Activated naive CD4-positive, alpha-beta T cell treated with anti-CD3 and anti-CD28 coated beads, Interleukin-2, amount 10 ng/mL, durations not matched to agents 7 days and 5 days (primary cell): Measurements from ENCODE around the gene SHISA9.

Experiments used
- CTCF ChIA-PET: fragments of 350-600 bp; sonication (Branson Sonifier 250); formaldehyde crosslinking; loops from one replicate; lab custom pipeline; 2021; ENCODE audit warnings: antibody characterized with exemption; lab: Charles Lee
- DNase-seq: peaks from one replicate; pipeline ENCODE4 v3.0.0-alpha.2; 2020
- H3K27ac Mint-ChIP-seq: one replicate; pipeline ENCODE4 v1.8.0; 2021; ENCODE audit warnings: mild to moderate bottlenecking, moderate library complexity, mixed read lengths
- H3K27me3 Mint-ChIP-seq: one replicate; pipeline ENCODE4 v1.8.0; 2021; ENCODE audit warnings: mild to moderate bottlenecking, mixed read lengths
- H3K36me3 Mint-ChIP-seq: one replicate; pipeline ENCODE4 v1.8.0; 2021; ENCODE audit warnings: mixed read lengths
- H3K4me1 Mint-ChIP-seq: one replicate; pipeline ENCODE4 v1.8.0; 2021; ENCODE audit warnings: mixed read lengths
- H3K4me3 Mint-ChIP-seq: one replicate; pipeline ENCODE4 v1.8.0; 2021; ENCODE audit warnings: mild to moderate bottlenecking, moderate library complexity, mixed read lengths
- H3K9me3 Mint-ChIP-seq: one replicate; pipeline ENCODE4 v1.8.0; 2021; ENCODE audit warnings: mixed read lengths

SHISA9 gene

GRCh38 chr16:12881182-12881581, 20.2 kb upstream of the SHISA9 start:
- no peak overlapping the region for H3K27ac Mint-ChIP-seq
- no peaks in the 10 kb centered on the region for H3K9me3 Mint-ChIP-seq
- peaks cover 10% of the 10 kb centered on the region for H3K27me3 Mint-ChIP-seq
- CTCF ChIA-PET = no interaction called here
- no peaks in the 10 kb centered on the region for H3K36me3 Mint-ChIP-seq
- no peaks in the 10 kb centered on the region for H3K4me1 Mint-ChIP-seq
- no peak for DNase-seq
- no peak overlapping the region for H3K4me3 Mint-ChIP-seq

DNA sequence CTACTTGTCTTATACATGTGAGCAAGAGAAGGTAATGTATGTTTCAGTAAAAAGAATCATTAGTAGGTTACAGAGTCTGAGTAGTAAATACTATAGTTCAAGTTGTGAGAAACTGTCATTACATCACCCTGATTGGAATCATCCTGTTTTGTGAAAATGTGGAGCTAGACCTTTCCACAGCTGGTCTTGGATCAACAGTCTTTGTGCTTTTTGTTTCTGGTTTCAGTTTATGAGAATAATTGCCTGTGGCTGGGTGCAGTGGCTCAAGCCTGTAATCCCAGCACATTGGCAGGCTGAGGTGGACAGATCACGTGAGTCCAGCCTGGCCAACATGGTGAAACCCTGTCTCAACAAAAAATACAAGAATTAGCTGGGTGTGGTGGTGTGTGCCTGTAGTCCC, 19.7 kb upstream of the SHISA9 start:
- CTCF ChIA-PET = no interaction called here

GRCh38 chr16:12885742-12886141, 15.7 kb upstream of the SHISA9 start:
- Mint-ChIP-seq H3K4me1 (no peaks in the 10 kb centered on the region), H3K9me3 (no peaks in the 10 kb centered on the region), H3K36me3 (no peaks in the 10 kb centered on the region), H3K4me3 (no peak overlapping the region), H3K27me3 (peaks cover 17% of the 10 kb centered on the region), H3K27ac (no peak overlapping the region)
- CTCF ChIA-PET = interaction anchor here (0.8 kb wide), 1 partner anchor 10 kb away, joined by 3 read pairs; no protein-coding TSS in a partner anchor
- DNase-seq = no peak

More for the DNA sequence above, 19.7 kb upstream of the SHISA9 start:
- H3K4me3 Mint-ChIP-seq = no peak overlapping the region
- H3K4me1 Mint-ChIP-seq = no peaks in the 10 kb centered on the region
- H3K27ac Mint-ChIP-seq = no peak overlapping the region
- H3K9me3 Mint-ChIP-seq = no peaks in the 10 kb centered on the region
- peaks cover 10% of the 10 kb centered on the region for H3K27me3 Mint-ChIP-seq
- DNase-seq = no peak
- H3K36me3 Mint-ChIP-seq = no peaks in the 10 kb centered on the region

- H3K27ac Mint-ChIP-seq = no peak overlapping the region
Measured at GRCh38 chr16:12891836-12892235, 9.6 kb upstream of the SHISA9 start.

GRCh38 chr16:12893050-12893750, 8.2 kb upstream of the SHISA9 start:
- no peak for DNase-seq
- H3K27me3 Mint-ChIP-seq = peaks cover 27% of the 10 kb centered on the region
- CTCF ChIA-PET = no interaction called here
- no peaks in the 10 kb centered on the region for H3K9me3 Mint-ChIP-seq
- H3K4me3 Mint-ChIP-seq = no peak overlapping the region
- H3K36me3 Mint-ChIP-seq = no peaks in the 10 kb centered on the region
- H3K27ac Mint-ChIP-seq = no peak overlapping the region
- no peaks in the 10 kb centered on the region for H3K4me1 Mint-ChIP-seq

More at GRCh38 chr16:12891836-12892235, 9.6 kb upstream of the SHISA9 start:
- H3K4me3 Mint-ChIP-seq = no peak overlapping the region
- H3K4me1 Mint-ChIP-seq = no peaks in the 10 kb centered on the region
- H3K9me3 Mint-ChIP-seq = no peaks in the 10 kb centered on the region
- DNase-seq = no peak
- peaks cover 25% of the 10 kb centered on the region for H3K27me3 Mint-ChIP-seq
- CTCF ChIA-PET = interaction anchor here (0.5 kb wide), 1 partner anchor 158 kb away, joined by 4 read pairs; no protein-coding TSS in a partner anchor
- no peaks in the 10 kb centered on the region for H3K36me3 Mint-ChIP-seq

- H3K36me3 Mint-ChIP-seq = no peaks in the 10 kb centered on the region
- no peak for DNase-seq
- CTCF ChIA-PET = no interaction called here
- no peaks in the 10 kb centered on the region for H3K9me3 Mint-ChIP-seq
- no peak overlapping the region for H3K27ac Mint-ChIP-seq
- H3K4me1 Mint-ChIP-seq = no peaks in the 10 kb centered on the region
- H3K27me3 Mint-ChIP-seq = peaks cover 60% of the 10 kb centered on the region
- H3K4me3 Mint-ChIP-seq = no peak overlapping the region
Measured at GRCh38 chr16:12896562-12896961, 4.8 kb upstream of the SHISA9 start.

DNA sequence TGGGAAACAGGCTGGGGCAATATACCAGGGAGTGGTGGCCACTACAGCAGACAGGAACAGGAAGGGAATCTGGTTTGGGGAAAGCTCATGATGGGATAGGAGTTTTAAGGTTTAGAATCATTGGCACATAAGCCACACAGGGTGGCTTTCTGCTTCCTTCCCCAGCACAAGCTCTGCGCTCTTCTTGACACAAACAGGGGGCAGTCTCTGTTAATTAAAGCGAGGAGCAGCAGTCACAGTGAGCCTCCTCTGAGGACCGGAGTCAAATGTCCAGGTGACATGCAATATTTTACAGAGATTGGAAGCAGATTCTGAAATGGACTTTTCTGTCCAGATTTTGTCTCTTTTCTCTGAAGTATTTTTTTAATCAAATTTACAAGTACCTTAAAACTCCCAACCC, 2.8 kb upstream of the SHISA9 start:
- no peak for DNase-seq
- CTCF ChIA-PET = interaction anchor here (0.7 to 1.5 kb wide), 3 partner anchors 9 to 803 kb away, joined by 3 to 4 read pairs (median 3); no protein-coding TSS in a partner anchor
- Mint-ChIP-seq H3K36me3 (no peaks in the 10 kb centered on the region), H3K4me1 (peaks cover 3% of the 10 kb centered on the region), H3K4me3 (no peak overlapping the region), H3K27me3 (peaks cover 66% of the 10 kb centered on the region), H3K9me3 (no peaks in the 10 kb centered on the region), H3K27ac (no peak overlapping the region)

GRCh38 chr16:12899529-12900143, 1.8 kb upstream of the SHISA9 start:
- Mint-ChIP-seq H3K4me3 (no peak overlapping the region), H3K4me1 (peaks cover 3% of the 10 kb centered on the region), H3K36me3 (no peaks in the 10 kb centered on the region), H3K27me3 (peaks cover 72% of the 10 kb centered on the region), H3K9me3 (no peaks in the 10 kb centered on the region), H3K27ac (no peak overlapping the region)
- DNase-seq = no peak
- CTCF ChIA-PET = interaction anchor here (0.6 to 1.2 kb wide), 2 partner anchors 8 to 394 kb away, joined by 3 read pairs; no protein-coding TSS in a partner anchor

GRCh38 chr16:12900156-12900555, 1.2 kb upstream of the SHISA9 start:
- H3K4me3 Mint-ChIP-seq = no peak overlapping the region
- no peak overlapping the region for H3K27ac Mint-ChIP-seq
- peaks cover 3% of the 10 kb centered on the region for H3K4me1 Mint-ChIP-seq
- H3K9me3 Mint-ChIP-seq = no peaks in the 10 kb centered on the region
- no peak for DNase-seq
- H3K36me3 Mint-ChIP-seq = no peaks in the 10 kb centered on the region
- H3K27me3 Mint-ChIP-seq = peaks cover 75% of the 10 kb centered on the region
- CTCF ChIA-PET = interaction anchor here (0.6 to 1.2 kb wide), 2 partner anchors 7 to 395 kb away, joined by 3 read pairs; no protein-coding TSS in a partner anchor

DNA sequence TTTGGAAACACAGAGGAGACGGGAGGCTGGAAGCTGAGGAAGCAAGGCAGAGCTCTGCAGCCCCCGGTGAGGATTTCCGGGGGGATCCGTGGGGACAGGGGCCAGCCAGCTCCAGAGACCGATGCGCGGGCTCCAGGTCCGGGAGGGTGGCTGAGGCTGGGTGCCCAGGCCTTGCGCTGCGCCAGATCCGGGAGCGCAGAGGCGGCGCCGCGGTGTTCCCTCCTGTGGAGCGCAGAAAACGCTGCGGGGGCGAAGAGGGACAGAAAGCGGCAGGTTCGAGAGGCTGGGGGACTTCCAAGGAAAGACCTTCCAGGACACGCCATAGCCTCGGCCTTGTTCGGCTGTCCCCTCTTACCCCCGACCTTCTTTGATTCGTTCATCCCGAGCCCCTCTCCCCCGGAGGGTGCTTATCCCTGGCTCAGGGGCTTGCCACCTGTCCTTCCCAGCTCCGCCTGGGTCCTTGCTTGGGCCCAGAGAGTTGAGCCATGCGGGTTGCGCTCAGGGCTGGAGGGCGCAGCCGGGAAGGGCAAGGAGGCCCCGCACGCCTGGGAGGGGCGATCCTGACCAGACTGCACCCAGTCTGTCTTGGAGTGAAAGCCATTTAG, 697 bp upstream of the SHISA9 start:
- peaks cover 80% of the 10 kb centered on the region for H3K27me3 Mint-ChIP-seq

DNA sequence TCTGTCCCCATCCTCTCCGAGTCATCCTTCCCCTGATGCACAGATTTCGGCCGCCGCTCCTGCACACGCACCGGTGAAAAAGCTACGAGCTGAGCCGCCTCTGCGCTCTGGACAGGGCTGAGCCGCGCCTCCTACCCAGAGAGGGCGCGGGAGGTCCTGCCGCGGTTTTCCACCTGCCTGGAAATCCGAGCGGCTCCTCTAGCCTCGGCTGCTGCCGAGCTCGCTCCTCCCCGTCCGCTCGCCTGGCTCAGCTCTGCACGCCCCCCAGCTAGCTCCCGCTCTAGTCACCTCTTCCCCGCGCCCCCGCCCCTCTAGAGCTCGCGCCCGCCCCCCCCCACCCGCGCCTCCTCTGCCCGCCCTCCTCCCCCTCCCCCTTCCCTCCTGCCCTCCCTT, 198 bp upstream of the SHISA9 start:
- H3K4me3 Mint-ChIP-seq = no peak overlapping the region
- no peaks in the 10 kb centered on the region for H3K36me3 Mint-ChIP-seq
- H3K27me3 Mint-ChIP-seq = peaks cover 85% of the 10 kb centered on the region
- H3K9me3 Mint-ChIP-seq = no peaks in the 10 kb centered on the region
- peaks cover 3% of the 10 kb centered on the region for H3K4me1 Mint-ChIP-seq
- CTCF ChIA-PET = interaction anchor here (1.1 kb wide), 1 partner anchor 328 kb away, joined by 3 read pairs; no protein-coding TSS in a partner anchor
- DNase-seq = no peak
- H3K27ac Mint-ChIP-seq = no peak overlapping the region

More for the DNA sequence above, 697 bp upstream of the SHISA9 start:
- Mint-ChIP-seq H3K4me1 (peaks cover 3% of the 10 kb centered on the region), H3K4me3 (no peak overlapping the region), H3K9me3 (no peaks in the 10 kb centered on the region), H3K36me3 (no peaks in the 10 kb centered on the region), H3K27ac (no peak overlapping the region)
- CTCF ChIA-PET = interaction anchor here (1.1 kb wide), 1 partner anchor 327 kb away, joined by 3 read pairs; no protein-coding TSS in a partner anchor
- no peak for DNase-seq

GRCh38 chr16:12902511-12903372, 1.3 kb downstream of the SHISA9 start:
- H3K27ac Mint-ChIP-seq = no peak overlapping the region
- CTCF ChIA-PET = no interaction called here
- peaks cover 92% of the 10 kb centered on the region for H3K27me3 Mint-ChIP-seq
- H3K36me3 Mint-ChIP-seq = no peaks in the 10 kb centered on the region
- no peak overlapping the region for H3K4me3 Mint-ChIP-seq
- peaks cover 3% of the 10 kb centered on the region for H3K4me1 Mint-ChIP-seq
- DNase-seq = no peak
- H3K9me3 Mint-ChIP-seq = no peaks in the 10 kb centered on the region

DNA sequence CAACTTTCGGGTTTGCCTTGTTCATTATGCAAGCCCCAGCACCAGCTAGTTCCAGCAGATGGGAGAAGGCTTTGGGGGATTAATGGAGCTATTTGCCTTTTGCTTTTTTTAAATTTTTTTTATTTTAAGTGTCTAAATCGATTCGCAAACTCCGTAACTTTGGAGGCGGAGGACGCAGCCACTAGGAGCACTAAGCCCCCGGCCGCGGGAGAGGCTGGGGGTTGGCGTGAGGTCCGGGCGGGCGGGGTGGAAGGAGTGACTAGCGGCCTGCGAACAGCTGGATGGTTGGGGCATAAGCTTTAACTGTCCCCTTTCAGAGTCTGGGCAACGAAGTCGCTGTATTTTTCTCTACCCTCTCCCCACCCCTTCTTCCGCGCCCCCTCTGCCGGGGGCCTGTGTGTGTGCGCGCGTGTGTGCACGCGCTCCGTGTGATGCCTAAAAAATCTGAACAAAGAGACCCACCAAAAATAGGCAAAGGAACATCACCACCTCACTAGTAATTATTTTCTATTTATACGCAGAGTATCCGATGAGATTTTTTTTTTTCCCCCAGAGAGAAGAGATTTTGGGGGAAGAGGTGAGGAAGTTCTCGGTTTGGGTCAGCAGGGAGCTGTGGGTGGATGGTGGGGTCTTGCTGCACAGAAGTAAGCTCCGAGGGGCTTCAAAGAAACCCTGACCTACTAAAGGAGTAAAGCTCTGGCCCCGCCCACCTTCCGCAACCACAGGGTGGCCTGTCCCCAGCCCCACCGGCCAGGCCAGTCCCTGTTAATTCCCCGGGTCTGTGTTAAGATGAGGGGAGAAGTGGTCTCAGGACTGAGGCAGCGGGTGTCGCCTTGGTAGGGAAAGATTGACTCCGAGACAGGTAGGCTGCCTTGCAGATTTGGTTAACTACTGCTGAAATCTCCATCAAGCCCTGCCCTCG, 2.3 kb downstream of the SHISA9 start:
- peaks cover 96% of the 10 kb centered on the region for H3K27me3 Mint-ChIP-seq
- no peaks in the 10 kb centered on the region for H3K36me3 Mint-ChIP-seq
- no peak for DNase-seq
- H3K9me3 Mint-ChIP-seq = no peaks in the 10 kb centered on the region
- no peak overlapping the region for H3K27ac Mint-ChIP-seq
- peaks cover 3% of the 10 kb centered on the region for H3K4me1 Mint-ChIP-seq
- H3K4me3 Mint-ChIP-seq = no peak overlapping the region
- CTCF ChIA-PET = interaction anchor here (0.8 kb wide), 1 partner anchor 11 kb away, joined by 3 read pairs; no protein-coding TSS in a partner anchor
